DND-41 (cell line): Measurements from ENCODE around the gene OPHN1.

Experiments
- ATAC-seq: fragments of 200-7000 bp; cut with Tn5 transposase; 3 replicates; pipeline ENCODE4 v1.9.1; 2021; ENCODE audit warnings: low read depth; ENCODE audit not compliant: insufficient read depth
- DNase-seq: peaks from one replicate; pipeline ENCODE4 v3.0.0-alpha.2; 2020
- H2AFZ ChIP-seq: 2 replicates; pipeline ENCODE4 v1.6.0; 2012; ENCODE audit warnings: low read depth, low read length
- H3K27ac ChIP-seq: 2 replicates; pipeline ENCODE4 v1.5.1; 2012; ENCODE audit warnings: low read length, inconsistent platforms
- H3K27me3 ChIP-seq: fragments of 200-600 bp; sonication (generic); 2 replicates; pipeline ENCODE4 v1.6.0; 2012; ENCODE audit warnings: low read length, mild to moderate bottlenecking, inconsistent platforms; ENCODE audit not compliant: insufficient read depth, poor library complexity
- H3K36me3 ChIP-seq: 2 replicates; pipeline ENCODE4 v1.5.1; 2012; ENCODE audit warnings: low read length, inconsistent platforms; ENCODE audit not compliant: insufficient read depth
- H3K4me1 ChIP-seq: 2 replicates; pipeline ENCODE4 v1.5.1; 2012; ENCODE audit warnings: mild to moderate bottlenecking, low read length; ENCODE audit not compliant: insufficient read depth
- H3K4me2 ChIP-seq: 2 replicates; pipeline ENCODE4 v1.6.0; 2012; ENCODE audit warnings: mild to moderate bottlenecking, moderate library complexity, low read length, inconsistent platforms; ENCODE audit not compliant: insufficient read depth
- H3K4me3 ChIP-seq, 2 experiments: fragments of 200-600 bp in 1 of 2; shearing (Covaris generic) in 1 of 2; 2 replicates each; pipeline ENCODE4 v1.5.1; 2012 to 2016; ENCODE audit warnings: inconsistent platforms in 2 of 2, low read length in 2 of 2, mild to moderate bottlenecking in 2 of 2, low read depth in 1 of 2, moderate library complexity in 1 of 2
- H3K79me2 ChIP-seq: 2 replicates; pipeline ENCODE4 v1.6.0; 2012; ENCODE audit warnings: low read length, inconsistent platforms; ENCODE audit not compliant: insufficient read depth
- H3K9ac ChIP-seq: 2 replicates; pipeline ENCODE4 v1.6.0; 2012; ENCODE audit warnings: low read depth, mild to moderate bottlenecking, inconsistent platforms, low read length, moderate library complexity
- H3K9me3 ChIP-seq: 2 replicates; pipeline ENCODE4 v1.5.1; 2012; ENCODE audit warnings: low read length, moderate library complexity, mild to moderate bottlenecking, inconsistent platforms; ENCODE audit not compliant: insufficient read depth, severe bottlenecking
- H4K20me1 ChIP-seq: 2 replicates; pipeline ENCODE4 v1.6.0; 2012; ENCODE audit warnings: low read length; ENCODE audit not compliant: insufficient read depth
- EZH2 ChIP-seq: IDR thresholded peaks from 3 replicates; pipeline ENCODE4 v1.6.1; 2012; ENCODE audit warnings: borderline replicate concordance, low read depth, mild to moderate bottlenecking, moderate library complexity, low read length, inconsistent platforms; ENCODE audit not compliant: severe bottlenecking
- TF ChIP-seq, protein P1 (sequence below): IDR thresholded peaks from 2 replicates; pipeline ENCODE4 v1.5.1; 2012; ENCODE audit warnings: borderline replicate concordance, low read length, moderate library complexity, mild to moderate bottlenecking; ENCODE audit not compliant: poor library complexity, severe bottlenecking; ENCODE audit errors: extremely low read depth

Gene OPHN1

DNA sequence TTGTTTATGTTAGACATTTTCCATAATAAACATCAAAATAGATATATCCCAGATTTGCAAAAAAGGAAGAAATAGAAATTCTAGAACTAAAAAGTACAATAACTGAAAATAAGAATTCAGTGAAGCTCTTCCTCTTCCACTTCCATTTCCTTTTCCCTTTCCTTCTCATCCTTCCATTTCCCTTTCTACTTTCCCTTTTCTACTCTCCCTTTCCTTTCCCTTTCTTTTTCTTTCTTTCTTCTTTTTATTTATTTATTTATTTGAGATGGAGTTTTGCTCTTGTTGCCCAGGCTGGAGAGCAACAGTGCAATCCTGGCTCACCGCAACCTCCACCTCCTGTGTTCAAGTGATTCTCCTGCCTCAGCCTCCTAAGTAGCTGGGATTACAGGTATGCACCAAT is 30.6 kb upstream of the OPHN1 start:
- H3K9me3 ChIP-seq, result no peaks in the 10 kb centered on the region
- ATAC-seq (no peak), DNase-seq (no peak)
- H4K20me1 ChIP-seq, result no peaks in the 10 kb centered on the region
- H3K36me3 ChIP-seq, result no peaks in the 10 kb centered on the region
- no peak overlapping the region for H3K4me2 ChIP-seq
- TF ChIP-seq, protein P1, sequence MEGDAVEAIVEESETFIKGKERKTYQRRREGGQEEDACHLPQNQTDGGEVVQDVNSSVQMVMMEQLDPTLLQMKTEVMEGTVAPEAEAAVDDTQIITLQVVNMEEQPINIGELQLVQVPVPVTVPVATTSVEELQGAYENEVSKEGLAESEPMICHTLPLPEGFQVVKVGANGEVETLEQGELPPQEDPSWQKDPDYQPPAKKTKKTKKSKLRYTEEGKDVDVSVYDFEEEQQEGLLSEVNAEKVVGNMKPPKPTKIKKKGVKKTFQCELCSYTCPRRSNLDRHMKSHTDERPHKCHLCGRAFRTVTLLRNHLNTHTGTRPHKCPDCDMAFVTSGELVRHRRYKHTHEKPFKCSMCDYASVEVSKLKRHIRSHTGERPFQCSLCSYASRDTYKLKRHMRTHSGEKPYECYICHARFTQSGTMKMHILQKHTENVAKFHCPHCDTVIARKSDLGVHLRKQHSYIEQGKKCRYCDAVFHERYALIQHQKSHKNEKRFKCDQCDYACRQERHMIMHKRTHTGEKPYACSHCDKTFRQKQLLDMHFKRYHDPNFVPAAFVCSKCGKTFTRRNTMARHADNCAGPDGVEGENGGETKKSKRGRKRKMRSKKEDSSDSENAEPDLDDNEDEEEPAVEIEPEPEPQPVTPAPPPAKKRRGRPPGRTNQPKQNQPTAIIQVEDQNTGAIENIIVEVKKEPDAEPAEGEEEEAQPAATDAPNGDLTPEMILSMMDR, result no peak
- no peak for TF ChIP-seq EZH2
- no peak overlapping the region for H3K4me3 ChIP-seq
- no peaks in the 10 kb centered on the region for H3K79me2 ChIP-seq
- no peaks in the 10 kb centered on the region for H3K4me1 ChIP-seq
- H3K27ac ChIP-seq, result no peak overlapping the region
- no peaks in the 10 kb centered on the region for H3K27me3 ChIP-seq
- no peak overlapping the region for H2AFZ ChIP-seq
- no peak overlapping the region for H3K9ac ChIP-seq

DNA sequence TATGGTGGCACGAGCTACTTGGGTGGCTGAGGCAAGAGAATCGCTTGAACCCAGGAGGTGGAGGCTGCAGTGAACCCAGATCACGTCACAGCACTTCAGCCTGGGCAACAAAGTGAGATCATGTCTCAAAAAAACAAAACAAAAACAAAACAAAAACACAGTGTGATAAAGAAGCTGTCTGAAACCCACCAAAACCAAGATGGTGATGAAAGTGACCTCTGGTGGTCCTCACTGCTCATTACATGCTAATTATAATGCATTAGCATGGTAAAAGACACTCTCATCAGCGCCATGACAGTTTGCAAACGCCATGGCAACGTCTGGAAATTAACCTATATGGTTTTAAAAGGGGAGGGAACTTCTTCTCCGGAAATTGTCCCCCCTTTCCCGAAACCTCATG is 29.4 kb upstream of the OPHN1 start:
- TF ChIP-seq, protein P1, result peak; percentile 67
- TF ChIP-seq EZH2, result no peak
- H3K79me2 ChIP-seq, result no peaks in the 10 kb centered on the region
- H4K20me1 ChIP-seq, result no peaks in the 10 kb centered on the region
- no peak overlapping the region for H3K4me2 ChIP-seq
- H3K9ac ChIP-seq, result no peak overlapping the region
- H3K4me1 ChIP-seq, result no peaks in the 10 kb centered on the region
- no peaks in the 10 kb centered on the region for H3K9me3 ChIP-seq
- ATAC-seq (peak; percentile 52; the same call in 1 of the 3 replicates), DNase-seq (peak; percentile 4)
- no peak overlapping the region; the same call in 1 of the 2 replicates for H2AFZ ChIP-seq
- no peaks in the 10 kb centered on the region for H3K27me3 ChIP-seq
- H3K27ac ChIP-seq, result no peak overlapping the region
- no peak overlapping the region for H3K4me3 ChIP-seq
- no peaks in the 10 kb centered on the region for H3K36me3 ChIP-seq

DNA sequence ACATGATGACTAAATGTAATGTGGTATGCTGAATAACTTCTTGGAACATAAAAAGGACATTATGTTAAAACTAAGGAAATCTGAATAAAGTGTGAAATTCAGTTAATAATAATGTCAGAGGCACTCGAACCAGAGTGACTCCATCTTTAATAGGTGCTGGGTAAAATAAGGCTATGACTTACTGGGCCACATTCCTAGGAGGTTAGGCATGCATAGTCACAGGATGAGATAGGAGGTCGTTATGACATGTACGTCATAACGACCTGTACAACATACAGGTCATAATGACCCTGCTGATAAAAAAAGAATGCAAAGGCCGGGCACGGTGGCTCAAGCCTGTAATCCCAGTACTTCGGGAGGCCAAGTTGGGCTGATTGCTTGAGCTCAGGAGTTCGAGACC is 28.9 kb upstream of the OPHN1 start:
- no peak for ATAC-seq
- no peak overlapping the region for H2AFZ ChIP-seq
- no peak overlapping the region for H3K4me3 ChIP-seq
- H3K4me1 ChIP-seq, result no peaks in the 10 kb centered on the region
- H3K27ac ChIP-seq, result no peak overlapping the region
- H4K20me1 ChIP-seq, result no peaks in the 10 kb centered on the region
- TF ChIP-seq, protein P1, result no peak
- no peak for TF ChIP-seq EZH2
- H3K4me2 ChIP-seq, result no peak overlapping the region
- no peaks in the 10 kb centered on the region for H3K27me3 ChIP-seq
- H3K9me3 ChIP-seq, result no peaks in the 10 kb centered on the region
- H3K9ac ChIP-seq, result no peak overlapping the region
- H3K79me2 ChIP-seq, result no peaks in the 10 kb centered on the region
- no peaks in the 10 kb centered on the region for H3K36me3 ChIP-seq
- no peak for DNase-seq

DNA sequence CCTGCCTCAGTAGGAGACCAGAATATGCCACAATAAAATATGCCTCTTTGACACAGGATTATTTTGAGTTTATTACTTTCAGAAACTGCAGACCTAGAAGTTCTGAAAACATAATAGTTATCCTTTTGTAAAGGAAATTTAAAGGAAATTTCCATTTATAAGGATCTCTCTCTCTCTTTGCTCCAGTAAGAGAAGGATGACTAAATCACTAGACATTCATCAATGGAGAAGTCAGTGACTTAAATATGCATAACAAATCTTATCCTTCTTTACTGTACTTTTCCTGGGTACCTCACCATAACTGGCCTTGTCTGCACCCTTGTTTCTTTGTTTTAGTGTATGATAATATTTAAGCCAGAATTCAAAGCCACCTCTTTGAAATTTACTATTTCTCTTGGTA is 28.3 kb upstream of the OPHN1 start:
- no peaks in the 10 kb centered on the region for H3K4me1 ChIP-seq
- no peak overlapping the region for H3K4me2 ChIP-seq
- ATAC-seq (no peak), DNase-seq (no peak)
- H3K9ac ChIP-seq, result no peak overlapping the region
- H3K27ac ChIP-seq, result no peak overlapping the region
- H3K27me3 ChIP-seq, result no peaks in the 10 kb centered on the region
- H3K79me2 ChIP-seq, result no peaks in the 10 kb centered on the region
- H3K36me3 ChIP-seq, result no peaks in the 10 kb centered on the region
- no peaks in the 10 kb centered on the region for H4K20me1 ChIP-seq
- H3K4me3 ChIP-seq, result no peak overlapping the region
- TF ChIP-seq, protein P1, result no peak
- no peak for TF ChIP-seq EZH2
- no peak overlapping the region for H2AFZ ChIP-seq
- H3K9me3 ChIP-seq, result no peaks in the 10 kb centered on the region
